ENCODE measurements around the gene PRUNE2. TPM values are rescaled to one million over a fixed set of nuclear protein-coding genes. Genes with fewer than 3 reads are reported as not detected.

PRUNE2 gene
- total and polyA plus RNA-seq, 2 of the 8 experiments (the other 6 are each of a cell fraction or from before 2014, with no cell fraction given): 5.5 to 13.3 TPM

GRCh38 chr9:76796296-76796695 lies 109.6 kb downstream of the PRUNE2 start:
- H3K79me2 ChIP-seq (ENCODE audit: control insufficient read depth in 1 of 2, insufficient read depth in 2 of 2, low read length in 2 of 2): no peaks in the 10 kb centered on the region
- H4K5ac ChIP-seq (ENCODE audit: insufficient read length, low read depth, low read length): no peak overlapping the region
- no peak overlapping the region for H2BK5ac ChIP-seq (ENCODE audit: low read depth, low read length)
- H3K36me3 ChIP-seq (ENCODE audit: control insufficient read depth in 2 of 4, insufficient read depth in 4 of 4, low read length in 3 of 4): no peaks in the 10 kb centered on the region
- no peak overlapping the region for H4K91ac ChIP-seq (replicated peaks; ENCODE audit: insufficient read length, low read length)
- H3K18ac ChIP-seq (ENCODE audit: extremely low read depth, low read length): no peak overlapping the region
- H4K8ac ChIP-seq (ENCODE audit: extremely low read depth, insufficient read depth, low read length): no peak overlapping the region
- DNase-seq (ENCODE audit: low read depth in 1 of 2, low spot score in 2 of 2) (no peak), FAIRE-seq (no peak)
- no peaks in the 10 kb centered on the region for H4K20me1 ChIP-seq (replicated peaks in 1 of 2; ENCODE audit: control insufficient read depth in 1 of 2, insufficient read depth in 2 of 2, low read length in 2 of 2)
- no peak overlapping the region for H3K4me3 ChIP-seq (ENCODE audit: extremely low read depth in 1 of 4, insufficient read depth in 2 of 4, low read depth in 3 of 4, low read length in 4 of 4)
- no peaks in the 10 kb centered on the region for H3K9me3 ChIP-seq (ENCODE audit: insufficient read depth in 2 of 2, low read depth in 1 of 2, low read length in 1 of 2)
- H3K4ac ChIP-seq (replicated peaks; ENCODE audit: insufficient read length, low read depth, low read length): no peak overlapping the region
- no peak overlapping the region for H3K14ac ChIP-seq (ENCODE audit: insufficient read length)
- 91% methylated on average over 5 of the region's 5 CpGs; no CpG with 5 or more reads in 1 of the 2 experiments for WGBS, 2 experiments (ENCODE audit: extremely low coverage in 1 of 2, insufficient coverage in 1 of 2, insufficient read length in 1 of 2, insufficient replicate concordance in 2 of 2, low coverage in 1 of 2, low lambda C conversion rate in 2 of 2, missing lambda C conversion rate in 1 of 2)
- H3K9ac ChIP-seq (replicated peaks in 1 of 4; ENCODE audit: extremely low read depth in 1 of 4, low read depth in 3 of 4, low read length in 3 of 4): no peak overlapping the region
- H2BK12ac ChIP-seq (ENCODE audit: low read depth, low read length): no peak overlapping the region
- H2BK20ac ChIP-seq (ENCODE audit: low read length): no peak overlapping the region
- no peak overlapping the region for H2AK5ac ChIP-seq (ENCODE audit: low read depth, low read length)
- no peak overlapping the region for H3K4me2 ChIP-seq (ENCODE audit: insufficient read depth in 1 of 2, low read depth in 2 of 2, low read length in 2 of 2)
- H3K56ac ChIP-seq (replicated peaks; ENCODE audit: insufficient read length, low read depth, low read length): no peak overlapping the region
- H2BK120ac ChIP-seq (replicated peaks; ENCODE audit: low read depth, low read length): no peak overlapping the region
- H3K23me2 ChIP-seq (ENCODE audit: low read depth, low read length): no peaks in the 10 kb centered on the region
- H3K27me3 ChIP-seq (replicated peaks in 1 of 4; ENCODE audit: control insufficient read depth in 3 of 4, extremely low read depth in 1 of 4, insufficient read depth in 3 of 4, low read length in 3 of 4): no peaks in the 10 kb centered on the region
- no peak overlapping the region for H3K27ac ChIP-seq (ENCODE audit: low read depth, low read length)
- H3K4me1 ChIP-seq (replicated peaks in 1 of 4; ENCODE audit: control insufficient read depth in 3 of 4, insufficient read depth in 4 of 4, low read length in 3 of 4): no peaks in the 10 kb centered on the region
- no peak overlapping the region for H3K23ac ChIP-seq (ENCODE audit: insufficient read length)
- no peak overlapping the region for H2AFZ ChIP-seq (ENCODE audit: low read length)
- ChIA-PET CTCF (ENCODE audit: partially characterized antibody) (no interaction called here), POLR2A (ENCODE audit: partially characterized antibody) (no interaction called here)
- no peak overlapping the region for H2BK15ac ChIP-seq (ENCODE audit: low read length)
- H3K79me1 ChIP-seq (ENCODE audit: low read depth, low read length): no peaks in the 10 kb centered on the region
- TF ChIP-seq KDM4A (IDR thresholded peaks at IDR 0.05; ENCODE audit: low read depth, low read length, severe bottlenecking) (no peak), GTF2F1 (IDR thresholded peaks at IDR 0.05; ENCODE audit: borderline replicate concordance, low read depth, low read length) (no peak), E2F6 (IDR thresholded peaks at IDR 0.05) (no peak), ATF2 (IDR thresholded peaks at IDR 0.05; ENCODE audit: low read length) (no peak), SRF (IDR thresholded peaks at IDR 0.05; ENCODE audit: low read depth, low read length) (no peak), PHF8 (conservative IDR thresholded peaks at IDR 0.05; ENCODE audit: low read depth, low read length) (no peak), RXRA (IDR thresholded peaks at IDR 0.05; ENCODE audit: insufficient read depth, low read depth, low read length) (no peak), KDM5A (IDR thresholded peaks at IDR 0.05; ENCODE audit: low read length) (no peak), POU5F1 (IDR thresholded peaks at IDR 0.05; ENCODE audit: low read depth, low read length) (no peak)

Measured in H1 (cell line).